Measurements from ENCODE around the gene INO80E.

The INO80E gene

DNA sequence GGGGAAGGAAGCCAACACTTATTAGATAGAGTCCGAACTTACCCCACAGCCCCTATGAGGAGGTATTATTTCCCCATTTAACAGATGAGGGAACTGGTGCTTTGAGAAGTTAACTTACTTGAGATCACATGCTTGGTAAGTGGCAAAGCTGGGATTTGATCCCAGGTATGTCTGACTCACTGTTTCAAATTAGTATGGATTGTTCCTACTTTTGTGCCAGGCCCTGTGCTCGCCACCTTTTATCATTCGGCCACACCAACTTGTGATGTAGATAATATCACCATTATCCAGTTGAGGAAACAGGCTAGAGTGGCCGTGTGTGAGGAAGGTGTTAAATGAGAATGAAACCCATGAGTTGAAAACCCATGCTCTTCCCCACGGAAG, 11.3 kb upstream of the INO80E start:
- H3K27ac Mint-ChIP-seq: no peak overlapping the region
- no peaks in the 10 kb centered on the region for H3K27me3 Mint-ChIP-seq (ENCODE audit: low read depth)
- H3K4me3 Mint-ChIP-seq: no peak overlapping the region
- peaks cover 46% of the 10 kb centered on the region for H3K36me3 Mint-ChIP-seq (ENCODE audit: low read depth)
- H3K9me3 Mint-ChIP-seq: no peaks in the 10 kb centered on the region
- no peaks in the 10 kb centered on the region for H3K4me1 Mint-ChIP-seq (ENCODE audit: low read depth)

DNA sequence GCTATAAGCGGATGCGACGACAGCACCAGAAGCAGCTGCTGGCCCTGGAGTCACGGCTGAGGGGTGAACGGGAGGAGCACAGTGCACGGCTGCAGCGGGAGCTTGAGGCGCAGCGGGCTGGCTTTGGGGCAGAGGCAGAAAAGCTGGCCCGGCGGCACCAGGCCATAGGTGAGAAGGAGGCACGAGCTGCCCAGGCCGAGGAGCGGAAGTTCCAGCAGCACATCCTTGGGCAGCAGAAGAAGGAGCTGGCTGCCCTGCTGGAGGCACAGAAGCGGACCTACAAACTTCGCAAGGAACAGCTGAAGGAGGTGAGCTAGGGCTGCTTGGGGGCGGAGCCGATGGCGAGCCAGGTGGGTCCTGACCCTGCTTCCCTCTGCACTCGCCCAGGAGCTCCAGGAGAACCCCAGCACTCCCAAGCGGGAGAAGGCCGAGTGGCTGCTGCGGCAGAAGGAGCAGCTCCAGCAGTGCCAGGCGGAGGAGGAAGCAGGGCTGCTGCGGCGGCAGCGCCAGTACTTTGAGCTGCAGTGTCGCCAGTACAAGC, 10.7 kb upstream of the INO80E start:
- Mint-ChIP-seq H3K27ac (no peak overlapping the region), H3K27me3 (ENCODE audit: low read depth) (no peaks in the 10 kb centered on the region), H3K4me3 (no peak overlapping the region), H3K4me1 (ENCODE audit: low read depth) (no peaks in the 10 kb centered on the region), H3K36me3 (ENCODE audit: low read depth) (peaks cover 43% of the 10 kb centered on the region), H3K9me3 (no peaks in the 10 kb centered on the region)

DNA sequence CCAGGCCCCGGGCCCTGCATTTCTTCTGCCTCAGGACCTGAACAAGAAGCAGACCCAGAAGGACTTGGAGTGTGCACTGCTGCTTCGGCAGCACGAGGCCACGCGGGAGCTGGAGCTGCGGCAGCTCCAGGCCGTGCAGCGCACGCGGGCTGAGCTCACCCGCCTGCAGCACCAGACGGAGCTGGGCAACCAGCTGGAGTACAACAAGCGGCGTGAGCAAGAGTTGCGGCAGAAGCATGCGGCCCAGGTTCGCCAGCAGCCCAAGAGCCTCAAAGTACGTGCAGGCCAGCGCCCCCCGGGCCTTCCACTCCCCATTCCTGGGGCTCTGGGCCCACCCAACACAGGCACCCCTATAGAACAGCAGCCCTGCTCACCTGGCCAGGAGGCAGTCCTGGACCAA, 9.8 kb upstream of the INO80E start:
- no peaks in the 10 kb centered on the region for H3K27me3 Mint-ChIP-seq (ENCODE audit: low read depth)
- H3K27ac Mint-ChIP-seq: no peak overlapping the region
- H3K4me1 Mint-ChIP-seq (ENCODE audit: low read depth): no peaks in the 10 kb centered on the region
- H3K9me3 Mint-ChIP-seq: no peaks in the 10 kb centered on the region
- peaks cover 40% of the 10 kb centered on the region for H3K36me3 Mint-ChIP-seq (ENCODE audit: low read depth)
- no peak overlapping the region for H3K4me3 Mint-ChIP-seq

DNA sequence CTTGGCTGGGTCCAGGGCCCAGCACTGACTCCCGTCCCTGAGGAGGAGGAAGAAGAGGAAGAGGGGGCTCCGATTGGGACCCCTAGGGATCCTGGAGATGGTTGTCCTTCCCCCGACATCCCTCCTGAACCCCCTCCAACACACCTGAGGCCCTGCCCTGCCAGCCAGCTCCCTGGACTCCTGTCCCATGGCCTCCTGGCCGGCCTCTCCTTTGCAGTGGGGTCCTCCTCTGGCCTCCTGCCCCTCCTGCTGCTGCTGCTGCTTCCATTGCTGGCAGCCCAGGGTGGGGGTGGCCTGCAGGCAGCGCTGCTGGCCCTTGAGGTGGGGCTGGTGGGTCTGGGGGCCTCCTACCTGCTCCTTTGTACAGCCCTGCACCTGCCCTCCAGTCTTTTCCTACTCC, 9.1 kb upstream of the INO80E start:
- H3K9me3 Mint-ChIP-seq: no peaks in the 10 kb centered on the region
- H3K4me3 Mint-ChIP-seq: no peak overlapping the region
- H3K27ac Mint-ChIP-seq: no peak overlapping the region
- no peaks in the 10 kb centered on the region for H3K4me1 Mint-ChIP-seq (ENCODE audit: low read depth)
- no peaks in the 10 kb centered on the region for H3K27me3 Mint-ChIP-seq (ENCODE audit: low read depth)
- peaks cover 41% of the 10 kb centered on the region for H3K36me3 Mint-ChIP-seq (ENCODE audit: low read depth)

DNA sequence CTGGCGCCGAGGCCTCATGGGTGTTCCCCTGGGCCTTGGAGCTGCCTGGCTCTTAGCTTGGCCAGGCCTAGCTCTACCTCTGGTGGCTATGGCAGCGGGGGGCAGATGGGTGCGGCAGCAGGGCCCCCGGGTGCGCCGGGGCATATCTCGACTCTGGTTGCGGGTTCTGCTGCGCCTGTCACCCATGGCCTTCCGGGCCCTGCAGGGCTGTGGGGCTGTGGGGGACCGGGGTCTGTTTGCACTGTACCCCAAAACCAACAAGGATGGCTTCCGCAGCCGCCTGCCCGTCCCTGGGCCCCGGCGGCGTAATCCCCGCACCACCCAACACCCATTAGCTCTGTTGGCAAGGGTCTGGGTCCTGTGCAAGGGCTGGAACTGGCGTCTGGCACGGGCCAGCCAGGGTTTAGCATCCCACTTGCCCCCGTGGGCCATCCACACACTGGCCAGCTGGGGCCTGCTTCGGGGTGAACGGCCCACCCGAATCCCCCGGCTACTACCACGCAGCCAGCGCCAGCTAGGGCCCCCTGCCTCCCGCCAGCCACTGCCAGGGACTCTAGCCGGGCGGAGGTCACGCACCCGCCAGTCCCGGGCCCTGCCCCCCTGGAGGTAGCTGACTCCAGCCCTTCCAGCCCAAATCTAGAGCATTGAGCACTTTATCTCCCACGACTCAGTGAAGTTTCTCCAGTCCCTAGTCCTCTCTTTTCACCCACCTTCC, 8.5 kb upstream of the INO80E start:
- H3K36me3 Mint-ChIP-seq (ENCODE audit: low read depth): peaks cover 40% of the 10 kb centered on the region
- H3K27me3 Mint-ChIP-seq (ENCODE audit: low read depth): no peaks in the 10 kb centered on the region
- H3K27ac Mint-ChIP-seq: no peak overlapping the region
- no peak overlapping the region for H3K4me3 Mint-ChIP-seq
- no peaks in the 10 kb centered on the region for H3K9me3 Mint-ChIP-seq
- H3K4me1 Mint-ChIP-seq (ENCODE audit: low read depth): no peaks in the 10 kb centered on the region

DNA sequence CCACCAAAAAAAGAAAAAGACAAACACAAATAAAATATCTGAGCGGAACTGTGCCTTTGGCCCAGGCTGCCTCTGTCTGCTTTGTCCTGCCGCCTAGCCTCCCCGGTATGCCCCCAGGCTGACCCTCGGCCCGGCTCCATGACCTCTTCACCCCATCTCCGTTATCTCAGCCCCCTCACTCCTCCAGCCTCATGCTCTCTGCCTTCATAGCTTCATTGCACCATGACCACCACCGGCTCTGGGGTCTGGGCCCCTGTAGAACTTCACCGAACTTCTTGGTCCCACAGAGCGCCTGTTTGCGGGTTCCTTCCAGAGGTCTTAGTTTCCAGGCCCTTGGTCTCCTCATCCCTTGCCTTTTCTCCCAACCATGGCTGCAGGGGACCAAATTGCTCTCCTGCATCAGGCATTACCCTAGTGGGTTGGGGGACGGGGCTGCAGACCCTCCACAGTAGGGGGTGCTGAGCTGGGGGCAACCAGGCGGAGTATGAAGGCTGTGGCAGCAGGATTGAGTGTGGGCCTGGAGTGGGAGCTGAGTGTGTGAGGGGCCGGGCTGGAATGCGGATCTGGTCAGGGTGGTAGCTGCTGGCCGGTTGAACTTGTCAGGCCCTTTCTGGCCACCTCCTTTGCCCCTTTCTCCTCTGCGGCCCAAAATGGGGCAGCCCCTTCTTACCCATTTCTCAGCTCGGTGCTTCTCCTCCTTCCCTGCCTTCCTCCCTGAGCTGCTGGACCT, 7.5 kb upstream of the INO80E start:
- no peaks in the 10 kb centered on the region for H3K9me3 Mint-ChIP-seq
- peaks cover 37% of the 10 kb centered on the region for H3K36me3 Mint-ChIP-seq (ENCODE audit: low read depth)
- no peak overlapping the region for H3K27ac Mint-ChIP-seq
- H3K27me3 Mint-ChIP-seq (ENCODE audit: low read depth): no peaks in the 10 kb centered on the region
- no peak overlapping the region for H3K4me3 Mint-ChIP-seq
- H3K4me1 Mint-ChIP-seq (ENCODE audit: low read depth): no peaks in the 10 kb centered on the region

DNA sequence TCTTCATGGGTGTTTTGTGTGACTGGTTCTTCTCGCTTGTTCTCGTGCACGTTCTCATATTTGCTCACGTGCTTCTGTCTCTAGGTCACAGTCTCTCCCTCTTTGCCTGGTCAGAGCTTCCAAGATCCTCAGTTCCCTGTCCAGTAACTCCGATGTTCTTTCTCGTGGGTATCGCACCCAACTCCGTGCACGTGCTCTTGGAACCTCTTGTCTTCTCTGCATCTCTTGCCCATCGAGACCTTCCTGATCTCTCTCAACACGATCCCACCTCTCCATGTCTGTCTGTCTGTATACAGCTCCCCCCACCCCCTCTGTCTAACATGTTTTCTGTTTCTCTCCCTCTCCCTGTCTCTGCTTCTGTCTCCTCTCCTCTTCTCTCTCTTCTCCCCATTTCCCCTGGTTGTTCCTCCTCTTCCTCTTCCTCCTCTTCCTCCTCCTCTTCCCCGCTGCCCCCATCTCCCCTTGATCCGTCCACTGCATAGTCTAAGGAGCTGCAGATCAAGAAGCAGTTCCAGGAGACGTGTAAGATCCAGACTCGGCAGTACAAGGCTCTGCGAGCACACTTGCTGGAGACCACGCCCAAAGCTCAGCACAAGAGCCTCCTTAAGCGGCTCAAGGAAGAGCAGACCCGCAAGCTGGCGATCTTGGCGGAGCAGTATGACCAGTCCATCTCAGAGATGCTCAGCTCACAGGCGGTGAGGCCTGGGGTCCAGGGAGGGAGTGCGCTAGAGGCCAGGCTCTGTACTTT, 6.8 kb upstream of the INO80E start:
- no peak overlapping the region for H3K4me3 Mint-ChIP-seq
- H3K27ac Mint-ChIP-seq: no peak overlapping the region
- no peaks in the 10 kb centered on the region for H3K9me3 Mint-ChIP-seq
- H3K4me1 Mint-ChIP-seq (ENCODE audit: low read depth): peaks cover 6% of the 10 kb centered on the region
- H3K27me3 Mint-ChIP-seq (ENCODE audit: low read depth): no peaks in the 10 kb centered on the region
- H3K36me3 Mint-ChIP-seq (ENCODE audit: low read depth): peaks cover 37% of the 10 kb centered on the region

DNA sequence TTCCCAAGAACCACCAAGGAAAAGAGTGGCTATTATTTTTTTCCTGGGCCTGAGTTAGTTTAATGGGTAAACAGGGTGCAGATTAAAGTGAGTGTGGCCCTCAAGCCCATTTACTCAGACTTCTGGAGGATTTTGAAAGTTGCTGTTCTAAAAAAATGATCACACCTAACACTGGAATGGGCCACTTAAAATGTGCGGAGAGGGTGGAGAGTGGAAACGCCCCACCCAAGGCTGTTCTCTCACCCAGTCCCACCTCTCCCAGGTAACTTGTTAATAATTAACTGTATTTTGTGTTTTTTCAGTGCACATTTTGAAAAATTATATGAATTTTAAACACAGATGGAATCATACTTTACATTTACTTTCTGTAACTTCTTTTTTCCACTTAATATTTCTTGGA, 6.0 kb upstream of the INO80E start:
- H3K4me1 Mint-ChIP-seq (ENCODE audit: low read depth): peaks cover 13% of the 10 kb centered on the region
- no peaks in the 10 kb centered on the region for H3K27me3 Mint-ChIP-seq (ENCODE audit: low read depth)
- H3K4me3 Mint-ChIP-seq: no peak overlapping the region
- no peak overlapping the region for H3K27ac Mint-ChIP-seq
- H3K9me3 Mint-ChIP-seq: no peaks in the 10 kb centered on the region
- H3K36me3 Mint-ChIP-seq (ENCODE audit: low read depth): peaks cover 40% of the 10 kb centered on the region

DNA sequence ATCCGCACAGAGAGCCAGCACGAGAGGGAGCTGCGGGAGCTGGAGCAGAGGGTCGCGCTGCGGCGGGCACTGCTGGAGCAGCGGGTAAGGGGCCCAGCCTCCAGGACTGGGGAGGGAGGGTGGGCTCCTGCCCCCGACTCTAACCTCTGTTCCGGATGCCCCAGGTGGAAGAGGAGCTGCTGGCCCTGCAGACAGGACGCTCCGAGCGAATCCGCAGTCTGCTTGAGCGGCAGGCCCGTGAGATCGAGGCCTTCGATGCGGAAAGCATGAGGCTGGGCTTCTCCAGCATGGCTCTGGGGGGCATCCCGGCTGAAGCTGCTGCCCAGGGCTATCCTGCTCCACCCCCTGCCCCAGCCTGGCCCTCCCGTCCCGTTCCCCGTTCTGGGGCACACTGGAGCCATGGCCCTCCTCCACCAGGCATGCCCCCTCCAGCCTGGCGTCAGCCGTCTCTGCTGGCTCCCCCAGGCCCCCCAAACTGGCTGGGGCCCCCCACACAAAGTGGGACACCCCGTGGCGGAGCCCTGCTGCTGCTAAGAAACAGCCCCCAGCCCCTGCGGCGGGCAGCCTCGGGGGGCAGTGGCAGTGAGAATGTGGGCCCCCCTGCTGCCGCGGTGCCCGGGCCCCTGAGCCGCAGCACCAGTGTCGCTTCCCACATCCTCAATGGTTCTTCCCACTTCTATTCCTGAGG, 5.0 kb upstream of the INO80E start:
- no peak overlapping the region for H3K4me3 Mint-ChIP-seq
- no peaks in the 10 kb centered on the region for H3K27me3 Mint-ChIP-seq (ENCODE audit: low read depth)
- peaks cover 13% of the 10 kb centered on the region for H3K4me1 Mint-ChIP-seq (ENCODE audit: low read depth)
- no peaks in the 10 kb centered on the region for H3K9me3 Mint-ChIP-seq
- H3K36me3 Mint-ChIP-seq (ENCODE audit: low read depth): peaks cover 34% of the 10 kb centered on the region
- H3K27ac Mint-ChIP-seq: no peak overlapping the region

DNA sequence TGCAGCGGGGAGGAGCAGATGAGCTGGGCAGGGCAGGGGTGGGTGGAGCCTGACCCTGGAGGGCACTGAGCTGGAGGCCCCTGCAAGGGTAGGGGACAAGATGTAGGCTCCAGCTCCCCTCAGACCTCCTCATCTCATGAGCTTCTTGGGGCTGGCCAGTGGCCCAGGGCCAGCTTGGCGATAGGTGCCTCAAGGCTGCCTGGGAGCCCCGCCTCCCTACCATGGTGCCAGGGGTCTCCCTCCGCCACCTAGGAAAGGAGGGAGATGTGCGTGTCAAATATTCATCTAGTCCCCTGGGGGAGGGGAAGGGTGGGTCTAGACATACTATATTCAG, 4.5 kb upstream of the INO80E start:
- Mint-ChIP-seq H3K4me1 (ENCODE audit: low read depth) (peaks cover 13% of the 10 kb centered on the region), H3K4me3 (no peak overlapping the region), H3K9me3 (no peaks in the 10 kb centered on the region), H3K27me3 (ENCODE audit: low read depth) (no peaks in the 10 kb centered on the region), H3K36me3 (ENCODE audit: low read depth) (peaks cover 33% of the 10 kb centered on the region), H3K27ac (no peak overlapping the region)

DNA sequence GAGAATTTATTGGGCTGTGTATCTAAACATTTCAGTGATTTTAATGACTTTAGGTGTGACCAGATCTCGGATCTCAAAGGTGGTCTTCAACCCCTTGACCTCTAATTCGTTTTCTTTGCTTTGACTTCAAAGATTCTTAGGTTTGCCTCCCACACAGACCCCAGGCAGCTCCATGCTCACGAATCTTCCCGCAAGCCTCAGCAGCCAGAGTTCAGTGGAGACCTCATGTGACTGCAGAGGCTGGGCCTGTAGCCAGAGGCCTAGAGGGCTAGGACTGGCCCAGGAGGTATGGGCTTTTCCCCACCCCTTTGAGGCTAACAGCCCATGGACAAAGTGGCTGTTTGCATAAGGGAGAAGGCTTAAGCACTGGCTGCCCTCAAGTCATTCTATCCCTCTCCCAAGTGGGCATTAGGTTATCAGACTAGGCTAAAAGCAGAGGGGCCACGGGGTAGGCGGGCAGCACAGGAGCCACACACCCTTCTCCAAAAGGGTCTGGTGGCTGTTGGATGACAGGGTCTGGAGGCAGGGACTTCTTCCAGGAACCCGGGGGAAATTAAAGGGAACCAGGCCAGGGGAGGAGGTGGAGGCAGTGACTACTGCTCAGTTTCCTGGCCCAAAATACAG, 3.6 kb upstream of the INO80E start:
- no peaks in the 10 kb centered on the region for H3K27me3 Mint-ChIP-seq (ENCODE audit: low read depth)
- H3K27ac Mint-ChIP-seq: peak overlapping the region; percentile 57
- H3K9me3 Mint-ChIP-seq: no peaks in the 10 kb centered on the region
- peaks cover 18% of the 10 kb centered on the region for H3K4me1 Mint-ChIP-seq (ENCODE audit: low read depth)
- peaks cover 34% of the 10 kb centered on the region for H3K36me3 Mint-ChIP-seq (ENCODE audit: low read depth)
- H3K4me3 Mint-ChIP-seq: peak overlapping the region; percentile 28

DNA sequence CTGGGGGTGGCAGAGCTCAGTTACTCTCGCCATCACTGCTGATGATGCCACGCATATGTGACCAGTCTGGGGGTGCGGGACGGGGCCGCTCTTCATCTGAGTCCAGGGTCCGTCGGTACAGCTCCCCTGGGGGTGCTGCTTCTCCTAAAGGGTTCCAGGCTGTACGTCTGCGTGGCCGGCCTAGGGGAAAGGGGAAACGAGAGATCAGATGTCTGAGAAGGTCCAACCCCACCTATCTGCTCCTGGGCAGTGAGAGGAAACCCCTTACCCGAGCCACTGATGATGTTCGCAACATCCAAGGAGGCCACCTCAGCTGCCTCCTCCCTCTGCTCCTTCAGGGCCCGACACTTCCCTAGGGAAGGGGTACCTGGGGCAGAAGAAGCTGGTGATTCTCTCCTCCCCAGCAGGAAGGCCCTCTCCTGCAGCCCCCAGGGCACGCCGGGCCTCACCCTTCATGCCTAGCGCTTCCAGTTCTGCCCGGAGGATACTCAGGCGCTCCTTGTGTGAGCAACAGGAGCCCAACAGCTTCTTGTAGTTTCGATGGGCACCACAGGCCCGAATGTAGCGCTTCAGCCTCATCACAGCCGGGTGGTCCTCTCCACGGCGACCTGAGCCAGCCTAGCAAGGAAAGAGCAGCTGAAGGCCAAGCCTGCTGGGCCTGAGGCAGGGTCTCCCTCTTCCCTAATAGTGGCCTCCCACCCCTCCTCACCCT, 2.7 kb upstream of the INO80E start:
- Mint-ChIP-seq H3K27ac (no peak overlapping the region), H3K4me1 (ENCODE audit: low read depth) (peaks cover 21% of the 10 kb centered on the region), H3K27me3 (ENCODE audit: low read depth) (no peaks in the 10 kb centered on the region), H3K36me3 (ENCODE audit: low read depth) (peaks cover 29% of the 10 kb centered on the region), H3K4me3 (peak overlapping the region; percentile 99), H3K9me3 (no peaks in the 10 kb centered on the region)

DNA sequence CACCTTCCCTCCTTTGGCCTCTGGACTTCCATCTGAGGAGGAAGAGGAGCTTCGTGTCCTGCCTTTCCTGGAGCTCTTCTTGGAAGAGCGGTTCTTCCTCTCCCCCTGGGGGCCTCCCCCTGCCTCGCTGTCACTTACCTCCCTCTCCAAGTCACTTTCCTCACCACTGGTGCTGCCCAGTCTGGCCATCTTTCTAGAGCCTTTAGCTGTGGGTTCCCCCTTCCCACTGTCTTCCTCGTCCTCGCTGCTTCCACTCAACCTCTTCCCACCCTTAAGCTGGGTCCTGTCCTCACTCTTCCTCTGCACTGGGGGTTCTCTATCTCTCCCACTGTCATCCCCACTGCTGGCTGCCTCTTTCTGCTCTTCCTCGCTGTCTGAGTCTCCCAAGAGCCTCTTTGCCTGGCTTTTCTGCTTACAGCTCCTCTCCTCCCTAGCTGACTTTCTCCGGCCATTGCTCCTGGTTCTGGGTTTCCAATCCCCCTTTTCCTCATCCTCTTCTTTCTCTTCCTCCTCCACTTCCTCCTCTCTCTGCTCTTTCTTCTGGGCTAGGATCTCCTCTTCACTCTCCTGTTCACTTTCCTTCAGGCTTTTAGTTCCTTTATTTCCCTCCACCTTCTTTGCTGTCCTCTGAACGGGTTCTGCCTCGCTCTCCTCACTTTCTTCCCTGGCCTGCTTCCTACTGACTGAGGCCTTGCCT, 2.0 kb upstream of the INO80E start:
- peaks cover 28% of the 10 kb centered on the region for H3K36me3 Mint-ChIP-seq (ENCODE audit: low read depth)
- peaks cover 23% of the 10 kb centered on the region for H3K4me1 Mint-ChIP-seq (ENCODE audit: low read depth)
- peak overlapping the region; percentile 99 for H3K4me3 Mint-ChIP-seq
- H3K27ac Mint-ChIP-seq: peak overlapping the region; percentile 98
- H3K27me3 Mint-ChIP-seq (ENCODE audit: low read depth): no peaks in the 10 kb centered on the region
- no peaks in the 10 kb centered on the region for H3K9me3 Mint-ChIP-seq

Measured in T-helper 1 cell treated with Interleukin-12 subunit alpha and Interleukin-12 subunit beta and Interleukin-4 antibody, amounts not matched to agents 30 μg/mL and 1 μg/mL, for 36 hours (primary cell).